ENCODE data around the gene CACNA2D3.

CACNA2D3 gene

GRCh38 chr3:54164192-54164975, 42.0 kb downstream of the CACNA2D3 start:
- Histone ChIP-seq H3K4me2 (ENCODE audit: low read depth, low read length) (no peak overlapping the region), H4K20me1 (ENCODE audit: insufficient read depth, low read length) (no peaks in the 10 kb centered on the region), H3K4me3 (ENCODE audit: low read length) (no peak overlapping the region), H3K27me3 (replicated peaks; ENCODE audit: insufficient read depth, low read length) (no peaks in the 10 kb centered on the region), H3K9me2 (replicated peaks; ENCODE audit: insufficient read depth, low read length) (no peaks in the 10 kb centered on the region), H3K4me1 (ENCODE audit: low read length) (no peaks in the 10 kb centered on the region), H3K27ac (ENCODE audit: low read length) (no peak overlapping the region), H3K9me3 (replicated peaks; ENCODE audit: insufficient read depth, low read length) (no peaks in the 10 kb centered on the region), H2AFZ (ENCODE audit: low read length) (no peak overlapping the region), H3K36me3 (replicated peaks; ENCODE audit: insufficient read depth, low read length) (no peaks in the 10 kb centered on the region), H3K9ac (ENCODE audit: low read length) (no peak overlapping the region), H3F3A (ENCODE audit: insufficient read depth, low read length) (no peaks in the 10 kb centered on the region), H3K79me2 (ENCODE audit: low read length) (no peaks in the 10 kb centered on the region)
- no peak for TF ChIP-seq EZH2phosphoT487 (IDR thresholded peaks at IDR 0.05; ENCODE audit: low read length)
- DNase-seq, result no peak

GRCh38 chr3:54165865-54166264, 43.5 kb downstream of the CACNA2D3 start:
- Histone ChIP-seq H3K36me3 (replicated peaks; ENCODE audit: insufficient read depth, low read length) (no peaks in the 10 kb centered on the region), H3K27me3 (replicated peaks; ENCODE audit: insufficient read depth, low read length) (no peaks in the 10 kb centered on the region), H2AFZ (ENCODE audit: low read length) (no peak overlapping the region), H3K4me2 (ENCODE audit: low read depth, low read length) (no peak overlapping the region), H3K4me3 (ENCODE audit: low read length) (no peak overlapping the region), H3K9me2 (replicated peaks; ENCODE audit: insufficient read depth, low read length) (no peaks in the 10 kb centered on the region), H3K79me2 (ENCODE audit: low read length) (no peaks in the 10 kb centered on the region), H3K4me1 (ENCODE audit: low read length) (no peaks in the 10 kb centered on the region), H3F3A (ENCODE audit: insufficient read depth, low read length) (no peaks in the 10 kb centered on the region), H3K27ac (ENCODE audit: low read length) (no peak overlapping the region), H4K20me1 (ENCODE audit: insufficient read depth, low read length) (no peaks in the 10 kb centered on the region), H3K9ac (ENCODE audit: low read length) (no peak overlapping the region), H3K9me3 (replicated peaks; ENCODE audit: insufficient read depth, low read length) (no peaks in the 10 kb centered on the region)
- TF ChIP-seq CTCF (IDR thresholded peaks at IDR 0.05; ENCODE audit: low read length), result no peak
- no peak for TF ChIP-seq EZH2phosphoT487 (IDR thresholded peaks at IDR 0.05; ENCODE audit: low read length)
- TF ChIP-seq EZH2 (optimal IDR thresholded peaks at IDR 0.05; ENCODE audit: low read depth, low read length), result no peak
- DNase-seq, result no peak

GRCh38 chr3:54167999-54168398, 45.6 kb downstream of the CACNA2D3 start:
- Histone ChIP-seq H3K9me2 (replicated peaks; ENCODE audit: insufficient read depth, low read length) (no peaks in the 10 kb centered on the region), H3K36me3 (replicated peaks; ENCODE audit: insufficient read depth, low read length) (no peaks in the 10 kb centered on the region), H3F3A (ENCODE audit: insufficient read depth, low read length) (no peaks in the 10 kb centered on the region), H3K27ac (ENCODE audit: low read length) (no peak overlapping the region), H3K4me2 (ENCODE audit: low read depth, low read length) (no peak overlapping the region), H3K4me3 (ENCODE audit: low read length) (no peak overlapping the region), H3K9ac (ENCODE audit: low read length) (no peak overlapping the region), H3K4me1 (ENCODE audit: low read length) (no peaks in the 10 kb centered on the region), H2AFZ (ENCODE audit: low read length) (no peak overlapping the region), H3K79me2 (ENCODE audit: low read length) (no peaks in the 10 kb centered on the region), H3K9me3 (replicated peaks; ENCODE audit: insufficient read depth, low read length) (no peaks in the 10 kb centered on the region), H3K27me3 (replicated peaks; ENCODE audit: insufficient read depth, low read length) (no peaks in the 10 kb centered on the region), H4K20me1 (ENCODE audit: insufficient read depth, low read length) (no peaks in the 10 kb centered on the region)
- no peak for DNase-seq
- no peak for TF ChIP-seq EZH2phosphoT487 (IDR thresholded peaks at IDR 0.05; ENCODE audit: low read length)
- no peak for TF ChIP-seq EZH2 (optimal IDR thresholded peaks at IDR 0.05; ENCODE audit: low read depth, low read length)
- TF ChIP-seq CTCF (IDR thresholded peaks at IDR 0.05; ENCODE audit: low read length), result no peak

- TF ChIP-seq EZH2 (optimal IDR thresholded peaks at IDR 0.05; ENCODE audit: low read depth, low read length) (no peak), EZH2phosphoT487 (IDR thresholded peaks at IDR 0.05; ENCODE audit: low read length) (no peak), CTCF (IDR thresholded peaks at IDR 0.05; ENCODE audit: low read length) (no peak)
- Histone ChIP-seq H3K9me3 (replicated peaks; ENCODE audit: insufficient read depth, low read length) (no peaks in the 10 kb centered on the region), H3K4me1 (ENCODE audit: low read length) (no peaks in the 10 kb centered on the region), H3F3A (ENCODE audit: insufficient read depth, low read length) (no peaks in the 10 kb centered on the region), H3K4me3 (ENCODE audit: low read length) (no peak overlapping the region), H3K9me2 (replicated peaks; ENCODE audit: insufficient read depth, low read length) (no peaks in the 10 kb centered on the region), H3K36me3 (replicated peaks; ENCODE audit: insufficient read depth, low read length) (no peaks in the 10 kb centered on the region), H2AFZ (ENCODE audit: low read length) (no peak overlapping the region), H3K4me2 (ENCODE audit: low read depth, low read length) (no peak overlapping the region), H3K79me2 (ENCODE audit: low read length) (no peaks in the 10 kb centered on the region), H4K20me1 (ENCODE audit: insufficient read depth, low read length) (no peaks in the 10 kb centered on the region), H3K9ac (ENCODE audit: low read length) (no peak overlapping the region), H3K27me3 (replicated peaks; ENCODE audit: insufficient read depth, low read length) (no peaks in the 10 kb centered on the region), H3K27ac (ENCODE audit: low read length) (no peak overlapping the region)
- DNase-seq, result no peak
Observed at GRCh38 chr3:54168451-54168850, 46.1 kb downstream of the CACNA2D3 start.
